AG04450 (cell line): Measurements from ENCODE around the gene PLCD3. TPM values are rescaled to one million over a fixed set of nuclear protein-coding genes. Genes with fewer than 3 reads are reported as not detected.
A peak's percentile ranks its signal among the peaks of the same experiment; 100 is the strongest.

Source experiments
- CTCF ChIA-PET: fragments of 300-600, 350-600 bp; formaldehyde crosslinking; extraction: SDS; loops from one replicate; lab custom pipeline; 2022; ENCODE audit warnings: antibody characterized with exemption, inconsistent platforms; lab: Charles Lee
- POLR2A ChIA-PET: fragments of 350-600 bp; formaldehyde crosslinking; extraction: SDS; loops from one replicate; lab custom pipeline; 2021; ENCODE audit warnings: antibody characterized with exemption, inconsistent platforms; lab: Yijun Ruan, JAX
- DNase-seq: peaks from one replicate; pipeline ENCODE4 v3.0.0-alpha.2; 2011; ENCODE audit warnings: low read depth, low spot score
- H3K27ac ChIP-seq: one replicate; pipeline ENCODE4 v1.5.1; 2012; ENCODE audit warnings: low read depth, low read length, control low read depth
- H3K27me3 ChIP-seq: one replicate; pipeline ENCODE4 v1.6.0; 2012; ENCODE audit warnings: low read length; ENCODE audit not compliant: control insufficient read depth, insufficient read depth
- H3K4me3 ChIP-seq: 2 replicates; pipeline ENCODE4 v1.5.1; 2011; ENCODE audit warnings: mild to moderate bottlenecking, low read depth, low read length, control low read depth
- H3K9me3 ChIP-seq: 2 replicates; pipeline ENCODE4 v1.5.1; 2012; ENCODE audit warnings: low read length; ENCODE audit not compliant: control insufficient read depth, insufficient read depth
- CTCF ChIP-seq: IDR thresholded peaks from 2 replicates; pipeline ENCODE4 v1.5.1; 2011; ENCODE audit warnings: low read depth, low read length, control low read depth, inconsistent platforms
- polyA plus RNA-seq: library from polyadenylated mRNA; depleted of rRNA; stranded (reverse); fragments of >200 nt; gene quantifications from 2 replicates; pipeline ENCODE4 v1.2.3, GENCODE V29; 2011

Gene PLCD3
- polyA plus RNA-seq, 1 experiment: 28.2 TPM

DNA sequence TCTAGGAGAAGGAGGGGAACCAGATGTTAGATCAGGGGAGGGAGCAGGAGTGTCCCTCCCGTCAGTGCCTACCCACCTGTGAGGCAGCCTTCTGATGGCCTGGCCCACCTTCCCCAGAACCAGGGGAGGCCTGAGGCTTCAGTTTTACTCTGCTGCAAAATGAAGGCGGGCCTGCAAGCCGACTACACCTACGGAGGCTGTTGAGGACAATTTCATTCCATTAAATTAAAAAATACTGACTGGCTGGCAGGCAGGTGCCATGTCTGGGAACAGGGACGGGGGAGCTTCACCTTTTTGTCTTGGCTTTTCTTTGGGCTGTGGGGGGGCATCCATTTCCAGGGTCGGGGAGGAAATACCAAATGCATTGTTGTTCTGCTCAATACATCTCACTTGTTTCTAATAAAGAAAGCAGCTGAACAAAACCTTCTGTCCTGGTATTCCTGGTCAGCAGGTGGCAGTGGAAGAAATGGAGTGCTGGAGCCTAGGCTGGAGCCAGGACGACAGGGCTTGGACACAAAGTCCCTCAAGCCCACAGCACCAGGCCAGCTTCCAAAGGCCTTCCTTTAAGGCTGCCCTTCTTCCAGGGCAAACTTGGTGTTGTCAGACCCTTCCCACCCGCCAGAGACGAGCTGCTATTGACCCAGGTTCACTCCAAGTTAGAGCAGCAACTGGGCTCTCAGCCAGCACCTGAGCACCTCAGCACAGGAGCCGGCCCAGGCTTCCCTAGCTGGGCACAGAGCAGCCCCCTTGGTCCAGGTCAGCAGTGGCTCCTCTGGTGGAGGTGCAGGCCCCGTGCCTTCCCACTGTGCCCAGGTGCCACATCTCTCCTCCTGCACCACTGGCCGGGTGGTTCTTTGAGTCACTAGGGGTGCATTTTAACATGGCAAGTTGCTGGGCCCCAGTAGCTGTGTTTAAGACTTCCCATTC is 23.5 kb downstream of the PLCD3 start:
- no peaks in the 10 kb centered on the region for H3K27me3 ChIP-seq
- H3K4me3 ChIP-seq: no peak overlapping the region
- H3K9me3 ChIP-seq: no peaks in the 10 kb centered on the region; the same call in 1 of the 2 replicates
- POLR2A ChIA-PET: interaction anchor here (1.2 kb wide), 1 partner anchor 19 kb away, joined by 3 read pairs; no protein-coding TSS in a partner anchor
- no peak for DNase-seq
- CTCF ChIA-PET: interaction anchor here (0.6 to 1.8 kb wide), 4 partner anchors 9 to 270 kb away, joined by 3 to 9 read pairs (median 6); partner anchors contain the start of gene ACBD4
- 0 out of 2 replicates have a peak, but pooled peaks have one; percentile 7 for TF ChIP-seq CTCF
- H3K27ac ChIP-seq: peak overlapping the region; percentile 21

GRCh38 chr17:45108051-45108450 is 24.3 kb downstream of the PLCD3 start:
- CTCF ChIA-PET: interaction anchor here (0.6 to 1.8 kb wide), 3 partner anchors 9 to 269 kb away, joined by 3 to 9 read pairs (median 8); partner anchors contain the start of gene ACBD4

GRCh38 chr17:45107293-45108010 is 24.9 kb downstream of the PLCD3 start:
- Histone ChIP-seq H3K27me3 (no peaks in the 10 kb centered on the region), H3K4me3 (no peak overlapping the region), H3K9me3 (no peaks in the 10 kb centered on the region; the same call in 1 of the 2 replicates), H3K27ac (no peak overlapping the region)
- no peak for TF ChIP-seq CTCF
- CTCF ChIA-PET: interaction anchor here (1.8 kb wide), 1 partner anchor 28 kb away, joined by 9 read pairs; the partner anchor contains the start of gene ACBD4
- POLR2A ChIA-PET: no interaction called here
- no peak for DNase-seq

More at GRCh38 chr17:45108051-45108450, 24.3 kb downstream of the PLCD3 start:
- Histone ChIP-seq H3K9me3 (no peaks in the 10 kb centered on the region; the same call in 1 of the 2 replicates), H3K27me3 (no peaks in the 10 kb centered on the region), H3K27ac (peak overlapping the region; percentile 21), H3K4me3 (no peak overlapping the region)
- POLR2A ChIA-PET: no interaction called here
- DNase-seq: no peak
- TF ChIP-seq CTCF: no peak

GRCh38 chr17:45106582-45106981 is 25.7 kb downstream of the PLCD3 start:
- ChIA-PET POLR2A (no interaction called here), CTCF (interaction anchor here (0.9 to 4.4 kb wide), 2 partner anchors 11 to 29 kb away, joined by 3 to 19 read pairs; partner anchors contain the start of gene ACBD4)
- H3K4me3 ChIP-seq: no peak overlapping the region
- no peaks in the 10 kb centered on the region for H3K27me3 ChIP-seq
- no peak for TF ChIP-seq CTCF
- H3K9me3 ChIP-seq: no peaks in the 10 kb centered on the region
- no peak for DNase-seq
- H3K27ac ChIP-seq: no peak overlapping the region
